T-helper 1 cell treated with Interleukin-12 subunit alpha and Interleukin-12 subunit beta and Interleukin-4 antibody, amounts not matched to agents 30 μg/mL and 1 μg/mL, for 36 hours (primary cell): ENCODE data around the gene PDP2.

ENCODE experiments used
- H3K27ac Mint-ChIP-seq: one replicate; pipeline ENCODE4 v1.8.0; 2021; ENCODE audit warnings: mild to moderate bottlenecking, mixed read lengths
- H3K27me3 Mint-ChIP-seq: one replicate; pipeline ENCODE4 v1.8.0; 2021; ENCODE audit warnings: low read depth, mixed read lengths
- H3K36me3 Mint-ChIP-seq: one replicate; pipeline ENCODE4 v1.8.0; 2021; ENCODE audit warnings: low read depth, mixed read lengths
- H3K4me1 Mint-ChIP-seq: one replicate; pipeline ENCODE4 v1.8.0; 2021; ENCODE audit warnings: low read depth, mixed read lengths
- H3K4me3 Mint-ChIP-seq: one replicate; pipeline ENCODE4 v1.8.0; 2021; ENCODE audit warnings: mild to moderate bottlenecking, moderate library complexity, mixed read lengths
- H3K9me3 Mint-ChIP-seq: one replicate; pipeline ENCODE4 v1.8.0; 2021; ENCODE audit warnings: mixed read lengths

PDP2 gene, protein sequence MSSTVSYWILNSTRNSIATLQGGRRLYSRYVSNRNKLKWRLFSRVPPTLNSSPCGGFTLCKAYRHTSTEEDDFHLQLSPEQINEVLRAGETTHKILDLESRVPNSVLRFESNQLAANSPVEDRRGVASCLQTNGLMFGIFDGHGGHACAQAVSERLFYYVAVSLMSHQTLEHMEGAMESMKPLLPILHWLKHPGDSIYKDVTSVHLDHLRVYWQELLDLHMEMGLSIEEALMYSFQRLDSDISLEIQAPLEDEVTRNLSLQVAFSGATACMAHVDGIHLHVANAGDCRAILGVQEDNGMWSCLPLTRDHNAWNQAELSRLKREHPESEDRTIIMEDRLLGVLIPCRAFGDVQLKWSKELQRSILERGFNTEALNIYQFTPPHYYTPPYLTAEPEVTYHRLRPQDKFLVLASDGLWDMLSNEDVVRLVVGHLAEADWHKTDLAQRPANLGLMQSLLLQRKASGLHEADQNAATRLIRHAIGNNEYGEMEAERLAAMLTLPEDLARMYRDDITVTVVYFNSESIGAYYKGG

DNA sequence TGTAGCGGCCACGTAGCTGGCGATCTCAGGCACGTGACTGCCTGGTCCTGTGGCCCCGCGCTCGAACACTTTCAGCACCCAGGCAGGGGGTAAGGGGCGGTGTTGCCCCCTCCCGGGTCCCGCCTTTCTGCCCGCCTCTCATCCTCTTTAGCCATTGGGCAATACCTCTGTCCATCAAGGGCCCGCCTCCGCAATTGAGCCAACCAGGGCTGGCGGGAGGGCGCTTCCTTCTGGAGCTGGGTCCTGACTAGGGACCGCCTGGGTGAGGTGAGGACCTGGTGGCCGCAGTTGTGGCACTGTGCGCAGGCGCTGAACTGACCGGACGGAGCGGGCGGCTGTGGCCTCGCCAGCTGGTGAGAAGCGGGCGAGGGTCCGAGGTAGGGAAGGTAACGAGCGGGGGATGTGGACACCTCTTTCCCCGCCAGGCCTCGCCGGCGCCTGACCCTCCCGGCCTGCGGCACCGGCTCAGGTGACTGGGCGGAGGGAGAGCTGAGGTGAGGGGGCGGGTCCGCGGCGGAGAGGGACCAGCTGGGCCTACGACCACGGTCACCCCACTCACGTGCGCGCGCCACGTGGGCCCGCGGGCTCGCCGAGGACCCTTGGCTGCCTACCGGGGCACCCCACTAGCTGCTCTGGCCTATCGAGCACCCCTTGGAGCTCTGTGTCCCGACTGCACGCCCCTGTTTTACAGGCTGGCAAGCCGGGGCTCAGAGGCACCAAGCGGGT is at the start of gene PDP2:
TSS of gene PDP2 (plus strand) at position 228 of the 726 bp plus-strand sequence. CDS start 3,770 bp downstream, outside the sequence.
- H3K9me3 Mint-ChIP-seq: no peaks in the 10 kb centered on the region
- H3K27ac Mint-ChIP-seq: peak within 1 kb of the TSS; percentile 95
- H3K4me3 Mint-ChIP-seq: peak within 1 kb of the TSS; percentile 100
- H3K27me3 Mint-ChIP-seq: no peaks in the 10 kb centered on the region
- peaks cover 42% of the 10 kb centered on the region for H3K4me1 Mint-ChIP-seq
- peaks cover 11% of the 10 kb centered on the region for H3K36me3 Mint-ChIP-seq

DNA sequence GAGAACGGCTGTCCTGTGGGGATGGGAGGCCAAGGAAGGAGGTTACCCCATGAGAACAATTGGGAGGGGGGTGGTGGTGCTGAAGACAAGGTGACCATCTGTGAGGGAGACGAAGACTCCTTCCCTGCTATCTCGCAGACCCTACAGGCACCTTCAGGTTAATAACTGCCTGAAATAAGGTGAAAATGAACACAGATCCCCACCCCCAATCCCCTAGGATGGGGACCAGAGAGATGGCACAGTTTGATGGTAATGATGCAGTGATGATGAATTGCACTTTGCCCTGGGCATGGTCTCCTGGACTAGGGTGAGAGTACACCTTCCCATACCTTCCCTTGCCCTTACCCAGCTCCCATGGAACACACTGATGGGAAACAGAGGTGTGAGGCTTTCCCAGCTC is 48.1 kb upstream of the PDP2 start:
- H3K27me3 Mint-ChIP-seq: peaks cover 3% of the 10 kb centered on the region
- H3K36me3 Mint-ChIP-seq: peaks cover 6% of the 10 kb centered on the region
- H3K4me1 Mint-ChIP-seq: peaks cover 23% of the 10 kb centered on the region
- no peaks in the 10 kb centered on the region for H3K9me3 Mint-ChIP-seq
- H3K27ac Mint-ChIP-seq: no peak overlapping the region
- H3K4me3 Mint-ChIP-seq: no peak overlapping the region

DNA sequence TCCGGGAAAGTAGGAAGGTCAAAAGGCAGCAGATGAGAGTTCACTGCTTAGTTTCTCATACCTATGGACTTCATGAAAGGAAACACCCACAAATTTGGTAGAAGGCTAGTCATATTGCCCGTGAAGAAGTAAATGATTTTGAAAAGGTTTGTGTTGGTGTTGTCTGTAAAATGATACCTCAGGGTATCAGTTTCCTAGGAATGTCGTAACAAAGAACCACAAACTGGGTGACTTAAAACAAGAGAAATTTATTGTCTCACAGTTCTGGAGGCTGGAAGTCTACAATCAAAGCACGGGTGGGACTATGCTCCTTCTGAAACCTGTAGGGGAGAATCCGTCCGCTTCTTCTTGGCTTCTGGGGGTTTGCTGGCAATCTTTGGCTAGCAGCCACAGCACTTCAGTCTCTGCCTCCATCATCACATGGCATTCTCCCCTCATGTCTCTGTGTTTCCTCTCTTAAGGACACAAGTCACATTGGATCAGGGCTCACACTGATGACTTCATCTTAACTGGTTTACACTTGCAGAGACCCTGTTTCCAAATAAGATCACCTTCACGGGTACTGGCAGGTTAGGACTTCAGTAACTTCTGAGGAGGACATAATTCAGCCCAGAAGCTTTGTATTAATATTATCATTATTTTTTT is 47.5 kb upstream of the PDP2 start:
- peaks cover 20% of the 10 kb centered on the region for H3K4me1 Mint-ChIP-seq

DNA sequence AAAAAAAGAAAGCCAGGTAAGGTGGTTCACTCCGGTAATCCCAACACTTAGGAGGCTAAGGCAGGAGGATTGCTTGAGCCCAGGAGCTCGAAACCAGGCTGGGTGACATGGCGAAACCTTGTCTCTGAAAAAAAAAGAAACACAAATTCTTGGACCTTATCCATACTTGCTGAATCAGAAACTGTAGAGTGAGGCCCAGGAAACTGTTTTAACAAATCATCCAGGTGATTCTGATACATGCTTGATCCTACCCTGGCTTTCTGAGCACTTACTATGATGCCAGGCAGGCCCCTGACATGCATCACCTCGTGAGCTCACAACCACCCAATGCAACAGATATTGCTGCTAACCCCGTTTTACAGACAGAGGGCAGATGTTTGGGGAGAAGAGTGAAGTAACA is 45.6 kb upstream of the PDP2 start:
- Mint-ChIP-seq H3K4me3 (no peak overlapping the region), H3K27ac (no peak overlapping the region), H3K27me3 (peaks cover 26% of the 10 kb centered on the region)

More for the DNA sequence above, 47.5 kb upstream of the PDP2 start:
- Mint-ChIP-seq H3K9me3 (no peaks in the 10 kb centered on the region), H3K36me3 (peaks cover 3% of the 10 kb centered on the region), H3K27ac (no peak overlapping the region), H3K27me3 (peaks cover 8% of the 10 kb centered on the region), H3K4me3 (no peak overlapping the region)

DNA sequence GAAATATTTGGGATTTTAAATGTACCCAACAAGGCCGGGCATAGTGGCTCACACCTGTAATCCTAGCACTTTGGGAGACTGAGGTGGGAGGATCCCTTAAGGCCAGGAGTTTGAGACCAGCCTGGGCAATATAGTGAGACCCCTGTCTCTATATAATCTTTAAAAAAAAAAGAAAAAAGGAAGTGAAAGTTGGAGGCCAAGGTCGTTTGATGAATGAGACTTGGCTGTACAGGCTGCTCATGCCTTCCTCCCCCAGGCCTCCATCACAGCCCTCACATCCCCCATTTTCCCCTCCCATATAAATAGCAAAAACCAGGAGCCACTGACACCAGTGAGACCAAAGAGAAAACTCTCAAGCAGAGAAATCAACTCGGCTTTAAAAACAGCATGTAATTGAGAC is 39.4 kb upstream of the PDP2 start:
- peaks cover 7% of the 10 kb centered on the region for H3K9me3 Mint-ChIP-seq
- no peaks in the 10 kb centered on the region for H3K36me3 Mint-ChIP-seq
- H3K27me3 Mint-ChIP-seq: peaks cover 68% of the 10 kb centered on the region
- H3K27ac Mint-ChIP-seq: no peak overlapping the region
- peaks cover 2% of the 10 kb centered on the region for H3K4me1 Mint-ChIP-seq
- H3K4me3 Mint-ChIP-seq: no peak overlapping the region

More for the DNA sequence above, 45.6 kb upstream of the PDP2 start:
- peaks cover 9% of the 10 kb centered on the region for H3K4me1 Mint-ChIP-seq
- no peaks in the 10 kb centered on the region for H3K36me3 Mint-ChIP-seq
- H3K9me3 Mint-ChIP-seq: peaks cover 7% of the 10 kb centered on the region

DNA sequence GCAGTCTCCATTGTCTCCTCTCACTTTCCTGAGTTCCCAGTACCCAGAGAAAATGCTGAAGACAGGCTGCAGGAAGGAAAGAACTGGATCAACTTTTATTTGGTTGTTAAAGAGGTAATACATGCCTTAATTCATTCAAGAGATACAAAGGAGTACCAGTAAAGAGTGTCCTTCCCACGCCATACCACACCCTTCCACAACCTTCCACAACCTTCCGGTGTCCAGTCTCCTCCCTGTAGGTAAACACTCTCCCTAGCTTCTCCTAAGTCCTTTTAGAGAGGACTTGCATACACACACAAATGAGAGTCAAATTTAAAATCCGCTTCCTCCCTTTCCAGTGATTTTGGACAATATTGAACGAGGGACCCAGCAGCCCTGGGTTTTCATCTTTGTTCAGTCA is 38.9 kb upstream of the PDP2 start:
- peaks cover 72% of the 10 kb centered on the region for H3K27me3 Mint-ChIP-seq

DNA sequence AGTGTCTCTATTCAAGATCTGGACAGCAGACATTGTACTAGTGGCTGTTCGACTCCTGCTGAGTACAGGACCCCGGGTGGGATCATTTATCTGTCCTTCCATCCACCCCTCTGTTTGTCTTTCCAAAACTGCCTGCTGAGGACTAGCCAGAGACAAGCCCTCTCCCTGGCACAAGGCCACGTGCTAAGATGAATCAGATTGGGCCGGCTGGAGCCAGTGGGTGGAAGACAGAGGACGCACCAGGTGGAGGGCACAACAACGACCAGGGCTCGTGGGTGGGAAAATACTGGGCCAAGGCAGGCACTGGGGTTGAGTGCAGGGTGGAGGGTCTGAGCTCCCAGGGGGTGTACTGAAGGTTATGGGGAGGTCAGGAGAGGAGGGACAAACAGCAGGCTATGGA is 37.5 kb upstream of the PDP2 start:
- Mint-ChIP-seq H3K4me3 (no peak overlapping the region), H3K9me3 (peaks cover 7% of the 10 kb centered on the region)

More for the DNA sequence above, 38.9 kb upstream of the PDP2 start:
- peaks cover 2% of the 10 kb centered on the region for H3K4me1 Mint-ChIP-seq
- no peak overlapping the region for H3K4me3 Mint-ChIP-seq
- H3K27ac Mint-ChIP-seq: no peak overlapping the region
- no peaks in the 10 kb centered on the region for H3K36me3 Mint-ChIP-seq
- H3K9me3 Mint-ChIP-seq: peaks cover 7% of the 10 kb centered on the region

DNA sequence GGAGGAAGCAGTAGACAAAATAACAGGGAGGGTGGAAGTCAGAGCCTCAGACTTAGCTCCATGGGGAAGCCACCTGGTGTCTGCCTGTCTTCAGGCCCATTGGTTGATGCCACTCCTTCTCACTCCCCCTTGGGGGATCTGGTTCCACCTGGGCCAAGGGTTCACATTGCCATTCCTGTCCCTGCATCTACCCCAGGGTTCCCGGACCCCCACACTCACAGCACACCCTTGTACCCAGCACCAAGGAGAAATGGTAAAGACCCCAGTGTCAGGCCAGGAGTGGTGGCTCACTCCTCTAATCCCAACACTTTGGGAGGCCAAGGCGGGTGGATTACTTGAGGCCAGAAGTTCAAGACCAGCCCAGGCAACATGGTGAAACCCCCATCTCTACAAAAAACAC is 37.1 kb upstream of the PDP2 start:
- H3K36me3 Mint-ChIP-seq: no peaks in the 10 kb centered on the region
- no peak overlapping the region for H3K27ac Mint-ChIP-seq
- H3K9me3 Mint-ChIP-seq: peaks cover 5% of the 10 kb centered on the region
- no peak overlapping the region for H3K4me3 Mint-ChIP-seq
- peaks cover 64% of the 10 kb centered on the region for H3K27me3 Mint-ChIP-seq
- peaks cover 11% of the 10 kb centered on the region for H3K4me1 Mint-ChIP-seq

More for the DNA sequence above, 37.5 kb upstream of the PDP2 start:
- Mint-ChIP-seq H3K4me1 (peaks cover 6% of the 10 kb centered on the region), H3K36me3 (no peaks in the 10 kb centered on the region), H3K27me3 (peaks cover 66% of the 10 kb centered on the region), H3K27ac (no peak overlapping the region)

DNA sequence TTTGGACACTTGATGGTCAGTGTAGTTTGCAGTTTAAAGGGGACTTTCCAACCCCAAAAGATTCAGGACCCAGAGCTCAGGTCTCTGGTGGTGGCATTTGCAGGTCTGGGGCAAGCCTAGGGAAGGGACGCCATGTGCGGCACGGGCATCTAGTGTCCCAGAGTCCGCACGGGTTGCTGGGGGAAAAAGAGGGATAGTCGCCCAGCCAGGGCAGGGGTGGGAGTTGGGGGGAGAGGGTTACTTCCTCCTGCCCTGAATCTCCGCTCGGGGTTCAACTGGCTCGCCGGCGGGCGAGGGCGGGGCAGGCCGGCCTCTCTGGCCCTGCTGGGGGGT is 36.3 kb upstream of the PDP2 start:
- Mint-ChIP-seq H3K36me3 (no peaks in the 10 kb centered on the region), H3K27me3 (peaks cover 57% of the 10 kb centered on the region), H3K4me1 (peaks cover 13% of the 10 kb centered on the region), H3K27ac (no peak overlapping the region), H3K4me3 (peak overlapping the region; percentile 62), H3K9me3 (no peaks in the 10 kb centered on the region)

DNA sequence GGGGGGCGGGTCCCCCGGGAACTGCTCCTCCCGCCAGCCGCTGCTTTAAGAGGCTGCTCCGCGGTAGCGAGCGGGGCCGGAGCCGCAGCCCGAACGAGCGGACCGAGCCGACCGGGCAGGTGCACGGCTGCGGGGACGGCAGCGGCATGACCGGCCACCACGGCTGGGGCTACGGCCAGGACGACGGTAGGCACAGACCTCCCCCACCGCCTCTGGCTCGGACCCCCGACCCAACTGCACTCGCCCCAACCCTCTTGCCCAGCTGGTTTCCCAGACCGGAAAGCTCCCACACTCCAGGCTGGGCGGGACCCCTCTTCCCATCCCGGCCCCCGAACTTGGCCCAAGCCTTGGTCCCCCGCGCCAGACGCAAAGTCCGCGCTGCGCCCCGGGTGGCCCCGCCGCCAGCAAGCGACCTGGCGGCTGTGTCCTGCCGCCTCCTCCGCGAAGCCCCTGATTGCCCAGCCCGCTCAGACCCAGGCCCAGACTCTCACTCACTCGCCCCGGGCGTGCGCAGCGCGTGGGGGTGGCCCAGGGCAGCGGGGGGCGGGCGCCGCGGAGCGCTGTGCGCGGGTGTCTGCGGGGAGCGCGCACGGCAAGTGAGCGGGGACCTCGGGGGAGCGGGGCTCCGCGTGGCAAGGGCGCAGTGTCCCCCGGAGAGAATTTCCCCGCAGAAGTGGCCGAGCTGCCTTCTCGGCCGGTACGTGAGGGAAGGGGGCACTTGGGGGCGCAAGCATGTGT is 35.8 kb upstream of the PDP2 start, which contains the start of gene CA7:
TSS of gene CA7 (plus strand) at position 73 of the 738 bp plus-strand sequence. CDS start at position 147, 74 bp downstream.
- no peaks in the 10 kb centered on the region for H3K9me3 Mint-ChIP-seq
- H3K4me1 Mint-ChIP-seq: peaks cover 13% of the 10 kb centered on the region
- H3K27me3 Mint-ChIP-seq: peaks cover 51% of the 10 kb centered on the region
- H3K4me3 Mint-ChIP-seq: peak within 1 kb of the TSS; percentile 62
- no peak within 1 kb of the TSS for H3K27ac Mint-ChIP-seq
- no peaks in the 10 kb centered on the region for H3K36me3 Mint-ChIP-seq

DNA sequence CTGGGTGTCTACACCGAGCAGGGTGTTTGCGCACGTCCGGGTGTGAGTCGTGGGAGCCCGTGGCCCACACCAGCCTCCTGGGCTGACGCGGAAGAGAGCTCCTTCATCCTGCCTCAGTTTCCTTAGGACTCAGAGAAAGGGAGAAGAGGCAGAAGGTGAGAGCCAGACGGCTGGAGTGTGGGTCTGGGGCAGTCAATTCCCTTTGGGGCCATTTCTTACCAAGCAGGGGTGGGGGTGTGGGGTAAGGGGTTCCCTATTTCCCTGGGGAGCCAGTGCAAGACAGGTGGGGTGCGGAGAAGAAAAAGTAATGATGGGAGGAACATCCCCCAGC is 35.3 kb upstream of the PDP2 start:
- Mint-ChIP-seq H3K36me3 (no peaks in the 10 kb centered on the region), H3K9me3 (no peaks in the 10 kb centered on the region), H3K27ac (no peak overlapping the region), H3K4me1 (peaks cover 13% of the 10 kb centered on the region), H3K4me3 (no peak overlapping the region), H3K27me3 (peaks cover 46% of the 10 kb centered on the region)

DNA sequence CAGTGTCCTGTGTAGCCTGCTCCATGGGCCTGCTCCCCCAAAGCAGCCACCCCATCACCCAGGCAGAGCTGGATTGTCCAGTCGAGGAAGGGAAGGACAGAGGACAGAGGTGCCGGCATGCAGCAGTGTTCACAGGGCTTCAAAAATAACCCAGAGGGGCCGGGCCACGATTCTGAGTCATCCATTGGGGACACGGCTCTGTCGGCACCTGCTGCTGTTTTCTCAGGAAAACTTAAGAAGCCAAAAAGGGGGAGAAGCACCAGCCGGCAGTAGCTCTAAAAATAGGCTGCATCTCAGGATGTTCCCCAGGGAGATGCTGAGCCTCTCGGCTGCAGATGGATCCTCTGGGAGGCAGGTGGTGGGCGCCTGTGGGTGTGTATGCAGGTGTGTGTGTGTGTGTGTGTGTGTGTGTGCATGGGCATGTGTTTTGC is 34.5 kb upstream of the PDP2 start:
- Mint-ChIP-seq H3K27me3 (peaks cover 43% of the 10 kb centered on the region), H3K9me3 (no peaks in the 10 kb centered on the region), H3K36me3 (no peaks in the 10 kb centered on the region), H3K27ac (no peak overlapping the region), H3K4me3 (no peak overlapping the region), H3K4me1 (peaks cover 13% of the 10 kb centered on the region)

DNA sequence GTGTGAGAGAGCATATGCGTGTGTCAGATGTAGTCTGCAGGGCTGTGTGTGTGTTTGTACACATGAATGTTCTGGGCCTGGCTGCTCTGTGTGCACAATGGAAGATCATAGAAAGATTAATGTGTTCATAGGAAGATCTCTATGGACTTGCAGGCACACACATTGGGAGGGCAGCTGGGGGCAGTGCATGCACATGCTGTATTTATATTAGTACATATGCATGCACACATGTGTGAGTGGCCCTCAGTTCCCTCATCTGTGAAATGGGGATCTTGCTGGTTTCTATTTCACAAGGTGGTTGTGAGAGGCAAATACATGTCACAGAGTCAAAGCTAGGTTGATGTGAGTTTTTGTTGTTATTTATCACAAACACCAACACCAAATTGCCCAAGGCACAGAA is 34.0 kb upstream of the PDP2 start:
- H3K27ac Mint-ChIP-seq: no peak overlapping the region
- H3K27me3 Mint-ChIP-seq: peaks cover 41% of the 10 kb centered on the region
- no peak overlapping the region for H3K4me3 Mint-ChIP-seq
- H3K4me1 Mint-ChIP-seq: peaks cover 13% of the 10 kb centered on the region
- no peaks in the 10 kb centered on the region for H3K9me3 Mint-ChIP-seq
- H3K36me3 Mint-ChIP-seq: no peaks in the 10 kb centered on the region

DNA sequence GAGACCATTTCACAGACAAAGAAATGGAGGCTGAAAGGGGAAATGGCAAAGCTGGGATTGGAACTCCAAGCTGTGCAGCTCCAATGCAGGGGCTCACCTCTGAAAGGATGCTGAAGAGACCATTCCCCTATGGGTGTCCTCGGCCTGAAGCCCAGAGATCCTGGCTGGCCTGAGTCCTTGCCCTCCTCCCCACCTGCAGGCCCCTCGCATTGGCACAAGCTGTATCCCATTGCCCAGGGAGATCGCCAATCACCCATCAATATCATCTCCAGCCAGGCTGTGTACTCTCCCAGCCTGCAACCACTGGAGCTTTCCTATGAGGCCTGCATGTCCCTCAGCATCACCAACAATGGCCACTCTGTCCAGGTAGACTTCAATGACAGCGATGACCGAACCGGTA is 33.5 kb upstream of the PDP2 start:
- Mint-ChIP-seq H3K36me3 (no peaks in the 10 kb centered on the region), H3K4me3 (no peak overlapping the region)

More for the DNA sequence above, 33.5 kb upstream of the PDP2 start:
- no peak overlapping the region for H3K27ac Mint-ChIP-seq
- peaks cover 13% of the 10 kb centered on the region for H3K4me1 Mint-ChIP-seq
- H3K9me3 Mint-ChIP-seq: no peaks in the 10 kb centered on the region
- peaks cover 37% of the 10 kb centered on the region for H3K27me3 Mint-ChIP-seq
